Ascending aorta (tissue), 2 donors: ENCODE results near the gene EGR2. TPM values are rescaled to one million over a fixed set of nuclear protein-coding genes. Genes with fewer than 3 reads are reported as not detected.
"Not testable (repeated sequence)": the region's sequence is repeated elsewhere in the genome, so short reads cannot be mapped to it uniquely, and the experiment has no call there.

ENCODE experiments used
- DNase-seq, 2 donors: peaks; one replicate each; pipeline ENCODE4 v3.0.0-alpha.2; 2019; ENCODE audit warnings: low spot score in 2 of 2
- H3K27ac ChIP-seq, 2 donors: fragments of 200-600 bp; sonication (generic); one replicate each; pipeline ENCODE4 v1.5.1; 2016 to 2017; ENCODE audit warnings: mild to moderate bottlenecking in 1 of 2
- H3K27me3 ChIP-seq: fragments of 200-600 bp; sonication (generic); one replicate; pipeline ENCODE4 v1.5.1; 2017
- H3K36me3 ChIP-seq, 2 donors: fragments of 200-600 bp; sonication (generic); one replicate each; pipeline ENCODE4 v1.5.1; 2016
- H3K4me1 ChIP-seq, 2 donors: fragments of 200-600 bp; sonication (generic); one replicate each; pipeline ENCODE4 v1.5.1; 2016 to 2017; ENCODE audit warnings: mild to moderate bottlenecking in 1 of 2
- H3K4me3 ChIP-seq, 2 donors: fragments of 200-600 bp; sonication (generic); one replicate each; pipeline ENCODE4 v1.5.1; 2016 to 2017; ENCODE audit warnings: mild to moderate bottlenecking in 1 of 2
- H3K9me3 ChIP-seq, 2 donors: fragments of 200-600 bp; sonication (generic); one replicate each; pipeline ENCODE4 v1.5.1; 2016
- CTCF ChIP-seq, 3 experiments: fragments of 200-600 bp in 2 of 3; fragments of 450-650 bp in 1 of 3; sonication (generic) in 2 of 3; IDR thresholded peaks; one replicate each; pipeline ENCODE4 v1.5.1; 2016 to 2019; ENCODE audit warnings: antibody characterized with exemption in 3 of 3, mild to moderate bottlenecking in 1 of 3, moderate library complexity in 1 of 3
- intact Hi-C: fragments of 100-400 bp; cut with DNase I; formaldehyde crosslinking; loops from one replicate; pipeline ENCODE4 v1.15.1; 2023
- total RNA-seq: library from RNA; depleted of rRNA; stranded (reverse); fragments of >200 nt; gene quantifications from one replicate; pipeline ENCODE4 v1.1.0, GENCODE V29; 2016

Gene EGR2
- total RNA-seq, 1 donor from 2014 or later = 11.9 TPM

- no peak for TF ChIP-seq CTCF (IDR thresholded peaks at IDR 0.05)
- Histone ChIP-seq H3K4me1 (peaks cover 0 to 2% of the 10 kb centered on the region in 2 donors), H3K27ac (no peak overlapping the region), H3K9me3 (peaks cover 0 to 8% of the 10 kb centered on the region in 2 donors), H3K36me3 (no peaks in the 10 kb centered on the region), H3K4me3 (no peak overlapping the region), H3K27me3 (no peaks in the 10 kb centered on the region)
- no peak for DNase-seq
- intact Hi-C loops = no loop called here
These were observed 27.2 kb downstream of the EGR2 start for GRCh38 chr10:62788861-62789467.

GRCh38 chr10:62788285-62788684, 27.9 kb downstream of the EGR2 start:
- H3K36me3 ChIP-seq, H3K4me1 ChIP-seq, H3K4me3 ChIP-seq, H3K27ac ChIP-seq, H3K27me3 ChIP-seq, DNase-seq, H3K9me3 ChIP-seq, intact Hi-C loops: not testable (repeated sequence)

GRCh38 chr10:62784537-62784936, 31.6 kb downstream of the EGR2 start:
- H3K9me3 ChIP-seq, H3K36me3 ChIP-seq, H3K4me1 ChIP-seq, H3K4me3 ChIP-seq, DNase-seq, H3K27ac ChIP-seq, intact Hi-C loops, H3K27me3 ChIP-seq: not testable (repeated sequence)

GRCh38 chr10:62779487-62780248, 36.5 kb downstream of the EGR2 start:
- H3K9me3 ChIP-seq = no peaks in the 10 kb centered on the region
- no peak overlapping the region for H3K4me3 ChIP-seq
- H3K4me1 ChIP-seq = no peaks in the 10 kb centered on the region
- no peaks in the 10 kb centered on the region for H3K36me3 ChIP-seq
- intact Hi-C loops = no loop called here
- no peaks in the 10 kb centered on the region for H3K27me3 ChIP-seq
- DNase-seq = no peak
- TF ChIP-seq CTCF (IDR thresholded peaks at IDR 0.05) = no peak
- H3K27ac ChIP-seq = no peak overlapping the region

- Histone ChIP-seq H3K36me3 (no peaks in the 10 kb centered on the region), H3K4me3 (no peak overlapping the region), H3K9me3 (no peaks in the 10 kb centered on the region), H3K27me3 (no peaks in the 10 kb centered on the region), H3K27ac (no peak overlapping the region), H3K4me1 (no peaks in the 10 kb centered on the region)
- intact Hi-C loops = no loop called here
- DNase-seq = no peak
- no peak for TF ChIP-seq CTCF (IDR thresholded peaks at IDR 0.05)
These were observed 38.0 kb downstream of the EGR2 start for GRCh38 chr10:62778125-62778524.

GRCh38 chr10:62772186-62772974, 43.8 kb downstream of the EGR2 start:
- Histone ChIP-seq H3K36me3 (no peaks in the 10 kb centered on the region), H3K9me3 (no peaks in the 10 kb centered on the region), H3K4me1 (no peaks in the 10 kb centered on the region), H3K27me3 (no peaks in the 10 kb centered on the region), H3K4me3 (no peak overlapping the region), H3K27ac (no peak overlapping the region)
- no peak for DNase-seq
- intact Hi-C loops = no loop called here
- TF ChIP-seq CTCF (IDR thresholded peaks at IDR 0.05) = no peak
